ENCODE measurements around the gene UNC5C. TPM values are rescaled to one million over a fixed set of nuclear protein-coding genes. Genes with fewer than 3 reads are reported as not detected.

The UNC5C gene
- total RNA-seq, 4 donors from 2014 or later = 0.98 to 2.3 (median 1.2) TPM

DNA sequence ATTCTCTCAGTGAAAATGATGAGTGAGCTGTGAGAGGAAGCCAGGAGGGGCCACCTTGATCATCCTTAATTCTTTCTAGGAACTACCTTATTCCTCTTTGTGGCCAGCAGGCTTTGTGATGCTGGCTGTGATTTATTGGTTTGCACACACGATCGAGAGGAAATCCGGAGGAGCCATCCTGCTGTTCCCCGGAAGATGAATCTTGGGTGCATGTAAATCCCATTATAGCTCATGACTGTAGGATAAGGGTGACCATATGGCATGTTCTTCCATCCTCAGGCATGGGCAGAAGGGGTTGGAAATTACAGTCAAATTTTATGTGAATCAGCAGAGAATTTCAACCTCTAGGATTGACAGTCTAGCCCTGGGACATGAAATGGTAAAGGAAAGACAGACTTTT is 254.5 kb downstream of the UNC5C start:
- H3K27ac ChIP-seq = no peak overlapping the region
- no peak overlapping the region for H3K4me3 ChIP-seq
- WGBS = 64% methylated on average over 4 of the region's 4 CpGs
- no peaks in the 10 kb centered on the region for H3K4me1 ChIP-seq
- H3K27me3 ChIP-seq = no peaks in the 10 kb centered on the region
- H3K9me3 ChIP-seq = no peaks in the 10 kb centered on the region
- no peaks in the 10 kb centered on the region for H3K36me3 ChIP-seq
- DNase-seq (ENCODE audit: low spot score in 2 of 2) = no peak
- TF ChIP-seq, protein P1, sequence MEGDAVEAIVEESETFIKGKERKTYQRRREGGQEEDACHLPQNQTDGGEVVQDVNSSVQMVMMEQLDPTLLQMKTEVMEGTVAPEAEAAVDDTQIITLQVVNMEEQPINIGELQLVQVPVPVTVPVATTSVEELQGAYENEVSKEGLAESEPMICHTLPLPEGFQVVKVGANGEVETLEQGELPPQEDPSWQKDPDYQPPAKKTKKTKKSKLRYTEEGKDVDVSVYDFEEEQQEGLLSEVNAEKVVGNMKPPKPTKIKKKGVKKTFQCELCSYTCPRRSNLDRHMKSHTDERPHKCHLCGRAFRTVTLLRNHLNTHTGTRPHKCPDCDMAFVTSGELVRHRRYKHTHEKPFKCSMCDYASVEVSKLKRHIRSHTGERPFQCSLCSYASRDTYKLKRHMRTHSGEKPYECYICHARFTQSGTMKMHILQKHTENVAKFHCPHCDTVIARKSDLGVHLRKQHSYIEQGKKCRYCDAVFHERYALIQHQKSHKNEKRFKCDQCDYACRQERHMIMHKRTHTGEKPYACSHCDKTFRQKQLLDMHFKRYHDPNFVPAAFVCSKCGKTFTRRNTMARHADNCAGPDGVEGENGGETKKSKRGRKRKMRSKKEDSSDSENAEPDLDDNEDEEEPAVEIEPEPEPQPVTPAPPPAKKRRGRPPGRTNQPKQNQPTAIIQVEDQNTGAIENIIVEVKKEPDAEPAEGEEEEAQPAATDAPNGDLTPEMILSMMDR (IDR thresholded peaks at IDR 0.05) = no peak
- TF ChIP-seq POLR2A (IDR thresholded peaks at IDR 0.05) = no peak
- TF ChIP-seq EP300 (IDR thresholded peaks at IDR 0.05) = no peak

DNA sequence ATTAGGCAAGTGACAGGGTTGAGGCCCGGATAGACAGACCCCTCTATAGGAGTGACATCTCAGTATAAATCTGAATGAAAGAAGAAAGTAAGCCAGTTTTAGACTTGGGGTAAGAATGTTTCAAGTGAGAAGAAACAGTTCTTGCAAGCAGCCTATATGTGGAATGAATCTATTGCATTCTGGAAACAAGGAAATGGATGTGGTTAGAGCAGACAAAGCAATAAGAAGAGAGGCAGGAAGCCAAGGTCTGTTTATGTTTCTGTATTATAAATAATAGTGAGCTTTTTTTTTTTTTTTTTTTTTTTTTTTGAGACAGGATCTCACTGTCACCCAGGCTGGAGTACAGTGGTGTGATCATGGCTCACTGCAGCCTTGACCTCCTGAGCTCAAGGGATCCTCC is 255.8 kb downstream of the UNC5C start:
- no peak for DNase-seq (ENCODE audit: low spot score in 2 of 2)
- TF ChIP-seq POLR2AphosphoS5 (IDR thresholded peaks at IDR 0.05) (no peak), EP300 (IDR thresholded peaks at IDR 0.05) (no peak), POLR2A (IDR thresholded peaks at IDR 0.05) (no peak)
- TF ChIP-seq, protein P1 (IDR thresholded peaks at IDR 0.05) = no peak
- H3K27ac ChIP-seq = no peak overlapping the region
- H3K9me3 ChIP-seq = no peaks in the 10 kb centered on the region
- no peaks in the 10 kb centered on the region for H3K36me3 ChIP-seq
- no peaks in the 10 kb centered on the region for H3K27me3 ChIP-seq
- no peak overlapping the region for H3K4me3 ChIP-seq
- WGBS = 65% methylated on average over 1 of the region's 1 CpG
- H3K4me1 ChIP-seq = no peaks in the 10 kb centered on the region

DNA sequence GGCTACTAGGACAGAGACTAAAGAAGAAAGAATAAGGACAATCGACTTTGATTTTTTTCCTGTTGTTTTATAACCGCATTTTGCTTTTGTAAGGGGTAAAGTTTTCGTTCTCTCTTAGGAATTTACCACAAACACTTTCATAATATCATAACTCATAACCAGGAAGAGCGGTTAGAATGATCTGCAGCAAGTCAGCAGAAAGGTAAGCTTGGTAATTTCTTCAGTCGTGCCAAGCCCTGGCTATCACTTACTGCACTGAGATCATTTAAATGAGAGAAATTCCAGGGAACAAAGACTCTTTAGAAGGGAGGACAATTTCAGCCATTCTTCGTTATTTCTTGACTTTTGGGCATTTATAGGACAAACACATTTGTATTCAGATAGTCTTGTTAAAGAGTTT is 258.1 kb downstream of the UNC5C start:
- no peaks in the 10 kb centered on the region for H3K9me3 ChIP-seq
- H3K36me3 ChIP-seq = no peaks in the 10 kb centered on the region
- no peak overlapping the region for H3K4me3 ChIP-seq
- no peak overlapping the region for H3K27ac ChIP-seq
- no peak for DNase-seq (ENCODE audit: low spot score in 2 of 2)
- WGBS = 58% methylated on average over 6 of the region's 6 CpGs
- no peaks in the 10 kb centered on the region for H3K27me3 ChIP-seq
- no peaks in the 10 kb centered on the region for H3K4me1 ChIP-seq
- TF ChIP-seq, protein P1 (IDR thresholded peaks at IDR 0.05) = no peak
- no peak for TF ChIP-seq EP300 (IDR thresholded peaks at IDR 0.05)
- no peak for TF ChIP-seq POLR2AphosphoS5 (IDR thresholded peaks at IDR 0.05)
- TF ChIP-seq POLR2A (IDR thresholded peaks at IDR 0.05) = no peak

DNA sequence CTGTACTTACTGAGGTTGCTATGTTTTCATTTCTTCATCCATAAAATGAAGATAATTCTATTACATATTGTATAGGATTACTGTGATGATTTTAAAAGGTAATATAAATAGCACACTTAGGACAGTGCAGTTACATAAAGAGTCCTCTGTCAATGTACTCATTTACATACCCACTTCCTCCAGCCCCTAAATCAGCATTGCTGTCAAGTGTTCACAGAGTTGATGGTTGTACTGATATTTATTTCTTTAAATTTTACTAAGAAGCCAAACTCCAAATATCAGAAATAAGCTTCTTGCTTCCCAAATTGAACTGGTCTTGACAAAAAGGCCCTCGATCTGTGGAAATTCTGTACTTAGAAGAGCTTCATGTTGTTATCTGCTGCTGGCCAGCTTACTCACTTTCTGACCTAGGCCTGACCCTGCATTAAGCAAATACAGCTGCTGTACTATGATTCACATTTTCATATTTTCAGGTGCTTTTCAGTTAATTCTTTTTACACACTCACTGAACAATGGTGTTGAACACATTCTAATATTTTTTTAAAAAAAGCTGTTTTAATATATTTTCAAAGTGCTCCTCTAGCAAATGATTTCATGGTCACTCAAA is 259.6 kb downstream of the UNC5C start:
- 59% methylated on average over 1 of the region's 1 CpG for WGBS
- TF ChIP-seq EP300 (IDR thresholded peaks at IDR 0.05) (no peak), POLR2A (IDR thresholded peaks at IDR 0.05) (no peak), POLR2AphosphoS5 (IDR thresholded peaks at IDR 0.05) (no peak)
- TF ChIP-seq, protein P1 (IDR thresholded peaks at IDR 0.05) = no peak
- no peak for DNase-seq (ENCODE audit: low spot score in 2 of 2)
- Histone ChIP-seq H3K27me3 (no peaks in the 10 kb centered on the region), H3K36me3 (no peaks in the 10 kb centered on the region), H3K4me1 (no peaks in the 10 kb centered on the region), H3K4me3 (no peak overlapping the region), H3K27ac (no peak overlapping the region), H3K9me3 (no peaks in the 10 kb centered on the region)

DNA sequence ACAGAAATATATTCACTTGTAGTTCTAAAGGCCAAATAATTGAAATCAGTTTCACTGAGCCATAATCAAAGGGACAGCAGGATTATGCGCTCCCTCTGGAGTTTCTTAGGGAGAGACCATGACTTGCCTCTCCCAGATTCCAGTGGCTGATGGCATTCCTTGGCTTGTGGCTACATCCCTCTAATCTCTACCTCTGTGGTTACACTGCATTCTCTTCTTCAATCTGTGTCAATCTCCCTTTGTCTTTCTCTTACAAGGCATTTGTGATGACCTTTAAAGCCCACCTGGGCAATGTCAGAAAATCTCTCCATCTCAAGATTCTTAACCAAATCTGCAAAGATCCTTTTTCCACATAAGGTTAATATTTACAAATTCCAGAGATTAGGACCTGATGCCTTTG is 260.2 kb downstream of the UNC5C start:
- 100% methylated on average over 1 of the region's 1 CpG for WGBS
- H3K4me3 ChIP-seq = no peak overlapping the region
- H3K36me3 ChIP-seq = no peaks in the 10 kb centered on the region
- TF ChIP-seq POLR2AphosphoS5 (IDR thresholded peaks at IDR 0.05) (no peak), EP300 (IDR thresholded peaks at IDR 0.05) (no peak), POLR2A (IDR thresholded peaks at IDR 0.05) (no peak)
- TF ChIP-seq, protein P1 (IDR thresholded peaks at IDR 0.05) = no peak
- H3K27ac ChIP-seq = no peak overlapping the region
- DNase-seq (ENCODE audit: low spot score in 2 of 2) = no peak
- H3K9me3 ChIP-seq = no peaks in the 10 kb centered on the region
- H3K4me1 ChIP-seq = no peaks in the 10 kb centered on the region
- no peaks in the 10 kb centered on the region for H3K27me3 ChIP-seq
